Measurements from ENCODE around the gene SIRT5.

DNA sequence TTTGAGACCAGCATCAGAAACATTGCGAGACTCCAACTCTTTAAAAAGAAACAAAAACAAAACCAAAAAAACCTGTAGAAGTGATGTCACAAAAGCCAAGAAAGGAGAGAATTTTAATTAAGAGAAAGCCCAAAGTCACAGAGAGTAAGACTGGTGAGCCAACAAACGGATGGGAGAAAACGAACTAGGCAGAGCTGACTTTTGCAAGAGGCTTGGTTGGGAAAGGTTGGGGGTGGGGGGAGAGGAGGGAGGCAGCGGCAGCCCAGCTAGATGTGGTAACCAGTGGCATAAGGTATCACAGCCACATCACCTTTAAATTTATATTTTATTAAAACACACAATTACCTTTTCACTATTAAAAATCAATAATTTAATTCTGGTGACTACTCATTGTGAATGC lies 64.2 kb downstream of the SIRT5 start:
- TF ChIP-seq GATA2 (IDR thresholded peaks at IDR 0.05; ENCODE audit: low read depth, low read length) (no peak), GATA3 (IDR thresholded peaks at IDR 0.05; ENCODE audit: low read depth, low read length) (no peak)

All from SH-SY5Y (cell line).